GM04503 (cell line): ENCODE data around the gene GNG11.
"Not testable (repeated sequence)": the region's sequence is repeated elsewhere in the genome, so short reads cannot be mapped to it uniquely, and the experiment has no call there.

Experiments
- DNase-seq: peaks from one replicate; pipeline ENCODE4 v3.0.0-alpha.2; 2012; ENCODE audit warnings: low read depth

GNG11 gene

GRCh38 chr7:93911661-93912060, 9.9 kb upstream of the GNG11 start:
- not testable (repeated sequence) for DNase-seq

- DNase-seq, result no peak
Observed at GRCh38 chr7:93913197-93913596, 8.3 kb upstream of the GNG11 start.

- no peak for DNase-seq
Observed at GRCh38 chr7:93914581-93915066, 6.9 kb upstream of the GNG11 start.

GRCh38 chr7:93915206-93915842, 6.2 kb upstream of the GNG11 start:
- DNase-seq, result not testable (repeated sequence)

GRCh38 chr7:93915888-93916287, 5.6 kb upstream of the GNG11 start:
- DNase-seq, result not testable (repeated sequence)

- DNase-seq, result not testable (repeated sequence)
Observed at GRCh38 chr7:93916315-93916714, 5.2 kb upstream of the GNG11 start.

- DNase-seq, result no peak
Observed at GRCh38 chr7:93920496-93921182, 896 bp upstream of the GNG11 start.

GRCh38 chr7:93921186-93921585, 349 bp upstream of the GNG11 start:
- no peak for DNase-seq

GRCh38 chr7:93923296-93923695, 1.8 kb downstream of the GNG11 start:
- DNase-seq, result no peak

GRCh38 chr7:93923942-93924341, 2.4 kb downstream of the GNG11 start:
- DNase-seq, result no peak

- no peak for DNase-seq
Observed at GRCh38 chr7:93926800-93927199, 5.3 kb downstream of the GNG11 start.

- DNase-seq, result no peak
Observed at GRCh38 chr7:93927585-93927984, 6.0 kb downstream of the GNG11 start.

GRCh38 chr7:93931655-93932054, 10.1 kb downstream of the GNG11 start:
- no peak for DNase-seq

GRCh38 chr7:93933156-93933555, 11.6 kb downstream of the GNG11 start:
- no peak for DNase-seq

- DNase-seq, result no peak
Observed at GRCh38 chr7:93935102-93935501, 13.6 kb downstream of the GNG11 start.

- DNase-seq, result no peak
Observed at GRCh38 chr7:93937818-93938217, 16.3 kb downstream of the GNG11 start.

- DNase-seq, result no peak
Observed at GRCh38 chr7:93938293-93938692, 16.8 kb downstream of the GNG11 start.

GRCh38 chr7:93941945-93942344, 20.4 kb downstream of the GNG11 start:
- DNase-seq, result no peak

GRCh38 chr7:93943816-93944540, 22.4 kb downstream of the GNG11 start:
- DNase-seq, result no peak

- no peak for DNase-seq
Observed at GRCh38 chr7:93944673-93945072, 23.1 kb downstream of the GNG11 start.

- no peak for DNase-seq
Observed at GRCh38 chr7:93945083-93945482, 23.5 kb downstream of the GNG11 start.

GRCh38 chr7:93945756-93946535, 24.4 kb downstream of the GNG11 start:
- DNase-seq, result no peak
